GM19463 (cell line): Measurements from ENCODE around the gene RAB7A.
"Not testable (repeated sequence)": the region's sequence is repeated elsewhere in the genome, so short reads cannot be mapped to it uniquely, and the experiment has no call there.

Experiments used
- ATAC-seq: cut with Tn5 transposase; IDR thresholded peaks from one replicate; pipeline ENCODE4 v1.9.1; 2021; ENCODE audit warnings: mild to moderate bottlenecking, moderate library complexity; ENCODE audit not compliant: unreplicated experiment

The RAB7A gene

GRCh38 chr3:128710816-128711433, 15.1 kb upstream of the RAB7A start:
- ATAC-seq, result no peak

- no peak for ATAC-seq
These were observed 13.1 kb upstream of the RAB7A start for GRCh38 chr3:128712848-128713247.

- no peak for ATAC-seq
These were observed 11.0 kb upstream of the RAB7A start for GRCh38 chr3:128714887-128715491.

GRCh38 chr3:128718892-128719291, 7.1 kb upstream of the RAB7A start:
- ATAC-seq, result not testable (repeated sequence)

- ATAC-seq, result no peak
These were observed 5.1 kb upstream of the RAB7A start for GRCh38 chr3:128720891-128721290.

- no peak for ATAC-seq
These were observed 2.5 kb upstream of the RAB7A start for GRCh38 chr3:128723477-128723876.

GRCh38 chr3:128725547-128726022, 398 bp upstream of the RAB7A start:
- ATAC-seq, result peak; percentile 12

- ATAC-seq, result no peak
These were observed 1.1 kb downstream of the RAB7A start for GRCh38 chr3:128727059-128727458.

GRCh38 chr3:128727485-128727884, 1.5 kb downstream of the RAB7A start:
- no peak for ATAC-seq

- ATAC-seq, result no peak
These were observed 2.0 kb downstream of the RAB7A start for GRCh38 chr3:128727996-128728395.

GRCh38 chr3:128728521-128728920, 2.5 kb downstream of the RAB7A start:
- ATAC-seq, result not testable (repeated sequence)

GRCh38 chr3:128730471-128730870, 4.5 kb downstream of the RAB7A start:
- no peak for ATAC-seq

- no peak for ATAC-seq
These were observed 8.7 kb downstream of the RAB7A start for GRCh38 chr3:128734523-128735189.

GRCh38 chr3:128735287-128735686, 9.3 kb downstream of the RAB7A start:
- no peak for ATAC-seq

- ATAC-seq, result no peak
These were observed 9.9 kb downstream of the RAB7A start for GRCh38 chr3:128735884-128736283.

- no peak for ATAC-seq
These were observed 10.6 kb downstream of the RAB7A start for GRCh38 chr3:128736601-128737000.

GRCh38 chr3:128740621-128741020, 14.6 kb downstream of the RAB7A start:
- ATAC-seq, result no peak

- ATAC-seq, result no peak
These were observed 17.0 kb downstream of the RAB7A start for GRCh38 chr3:128742821-128743594.

- no peak for ATAC-seq
These were observed 19.8 kb downstream of the RAB7A start for GRCh38 chr3:128745742-128746141.

- ATAC-seq, result no peak
These were observed 20.9 kb downstream of the RAB7A start for GRCh38 chr3:128746881-128747280.

- no peak for ATAC-seq
These were observed 22.6 kb downstream of the RAB7A start for GRCh38 chr3:128748557-128748956.
